AG10803 (cell line): ENCODE data around the gene MYL6.
A peak's percentile ranks its signal among the peaks of the same experiment; 100 is the strongest.

Experiments
- DNase-seq: peaks from one replicate; pipeline ENCODE4 v3.0.0; 2010; ENCODE audit warnings: low read depth
- H3K4me3 ChIP-seq: 2 replicates; pipeline ENCODE4 v1.5.1; 2011; ENCODE audit warnings: mild to moderate bottlenecking, low read length, control low read depth
- CTCF ChIP-seq: conservative IDR thresholded peaks from 2 replicates; pipeline ENCODE4 v1.5.1; 2011; ENCODE audit warnings: mild to moderate bottlenecking, low read length, control low read depth, inconsistent platforms

MYL6 gene

GRCh38 chr12:56117778-56118687, 40.1 kb upstream of the MYL6 start, which contains the start of gene ZC3H10:
TSS of gene ZC3H10 (plus strand) at chr12:56118266. CDS start at chr12:56120563, 2,297 bp downstream.
- H3K4me3 ChIP-seq, result peak within 1 kb of the TSS; percentile 90
- peak; percentile 99 for DNase-seq
- peak; percentile 51 for TF ChIP-seq CTCF

DNA sequence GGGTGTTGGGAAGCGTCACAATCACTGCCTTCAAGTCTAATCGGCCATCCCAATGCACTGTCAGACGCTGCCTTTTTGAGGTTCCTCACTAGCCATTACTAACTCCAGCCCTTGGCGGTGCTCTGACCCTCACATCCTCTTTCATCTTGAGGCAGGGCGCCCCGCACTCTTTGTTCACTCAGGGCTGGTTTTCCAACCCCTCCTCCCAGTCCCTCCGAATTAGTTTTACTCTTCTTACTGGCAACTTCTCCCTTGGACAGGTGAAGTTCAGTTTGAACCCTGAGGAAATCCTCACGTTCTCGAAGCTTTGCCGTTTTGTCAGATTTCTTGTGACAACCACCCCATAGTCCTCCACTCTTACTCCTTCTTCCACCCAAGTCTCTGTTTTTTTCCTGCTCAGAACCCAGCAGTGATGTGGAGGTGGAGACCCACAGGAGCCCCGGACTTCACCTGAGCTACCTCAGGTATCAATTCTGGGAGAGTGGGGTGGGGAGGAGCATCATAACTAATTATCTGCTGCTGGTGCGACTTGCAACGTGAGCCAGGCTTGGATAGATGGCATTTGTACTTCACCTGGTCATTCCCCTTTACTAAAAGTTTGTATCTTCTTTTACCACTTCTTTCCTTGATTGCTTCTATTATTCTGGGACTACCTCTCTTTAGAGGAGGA, 39.3 kb upstream of the MYL6 start:
- no peak for DNase-seq
- H3K4me3 ChIP-seq, result peak overlapping the region; percentile 90
- no peak; the same call in 1 of the 2 replicates for TF ChIP-seq CTCF

DNA sequence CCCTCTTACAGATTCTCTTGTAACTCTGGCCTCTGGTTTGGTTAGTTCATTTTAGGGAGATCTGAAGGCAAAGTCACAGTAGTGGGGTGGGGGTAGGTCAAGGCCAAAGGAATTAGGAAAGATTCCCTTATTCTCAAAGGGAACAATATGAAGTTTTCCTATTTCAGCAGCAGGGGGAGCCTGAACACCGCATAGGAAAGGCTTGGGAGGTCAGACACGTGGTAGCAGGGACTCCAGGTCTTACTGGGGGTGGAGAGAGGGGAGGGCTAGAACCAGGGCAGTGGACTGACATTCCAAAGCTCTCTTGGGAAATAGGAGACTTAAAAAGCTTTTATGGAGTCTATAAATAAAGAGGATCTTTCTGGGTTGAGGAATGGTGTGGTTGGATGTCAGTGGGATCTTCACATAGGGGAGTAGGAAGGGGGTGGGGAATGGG, 38.8 kb upstream of the MYL6 start:
- peak; percentile 85 for TF ChIP-seq CTCF
- peak; percentile 96 for DNase-seq
- H3K4me3 ChIP-seq, result peak overlapping the region; percentile 90

GRCh38 chr12:56120158-56120846, 37.9 kb upstream of the MYL6 start:
- no peak for DNase-seq
- H3K4me3 ChIP-seq, result no peak overlapping the region
- TF ChIP-seq CTCF, result no peak

DNA sequence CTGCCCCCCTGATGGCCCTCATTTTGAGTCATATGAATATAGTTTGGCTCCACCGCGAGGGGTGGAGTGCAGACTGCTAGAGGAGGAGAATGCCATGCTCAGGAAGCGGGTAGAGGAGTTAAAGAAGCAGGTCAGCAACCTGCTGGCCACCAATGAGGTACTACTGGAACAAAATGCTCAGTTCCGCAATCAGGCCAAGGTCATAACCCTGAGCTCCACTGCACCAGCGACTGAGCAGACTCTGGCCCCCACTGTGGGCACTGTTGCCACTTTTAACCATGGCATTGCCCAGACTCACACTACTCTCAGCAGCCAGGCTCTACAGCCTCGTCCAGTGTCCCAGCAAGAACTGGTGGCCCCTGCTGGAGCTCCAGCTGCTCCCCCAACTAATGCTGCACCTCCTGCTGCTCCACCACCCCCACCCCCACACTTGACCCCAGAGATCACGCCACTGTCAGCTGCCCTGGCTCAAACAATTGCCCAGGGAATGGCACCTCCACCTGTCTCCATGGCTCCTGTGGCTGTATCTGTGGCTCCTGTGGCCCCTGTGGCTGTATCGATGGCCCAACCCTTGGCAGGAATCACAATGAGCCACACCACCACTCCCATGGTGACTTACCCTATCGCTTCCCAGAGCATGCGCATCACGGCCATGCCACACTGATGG, 36.8 kb upstream of the MYL6 start:
- H3K4me3 ChIP-seq, result no peak overlapping the region
- no peak for DNase-seq
- TF ChIP-seq CTCF, result no peak

GRCh38 chr12:56122637-56123036, 35.5 kb upstream of the MYL6 start:
- DNase-seq, result peak; percentile 21
- TF ChIP-seq CTCF, result no peak
- no peak overlapping the region for H3K4me3 ChIP-seq
